ENCODE data around the gene PHF21A.

Gene PHF21A

DNA sequence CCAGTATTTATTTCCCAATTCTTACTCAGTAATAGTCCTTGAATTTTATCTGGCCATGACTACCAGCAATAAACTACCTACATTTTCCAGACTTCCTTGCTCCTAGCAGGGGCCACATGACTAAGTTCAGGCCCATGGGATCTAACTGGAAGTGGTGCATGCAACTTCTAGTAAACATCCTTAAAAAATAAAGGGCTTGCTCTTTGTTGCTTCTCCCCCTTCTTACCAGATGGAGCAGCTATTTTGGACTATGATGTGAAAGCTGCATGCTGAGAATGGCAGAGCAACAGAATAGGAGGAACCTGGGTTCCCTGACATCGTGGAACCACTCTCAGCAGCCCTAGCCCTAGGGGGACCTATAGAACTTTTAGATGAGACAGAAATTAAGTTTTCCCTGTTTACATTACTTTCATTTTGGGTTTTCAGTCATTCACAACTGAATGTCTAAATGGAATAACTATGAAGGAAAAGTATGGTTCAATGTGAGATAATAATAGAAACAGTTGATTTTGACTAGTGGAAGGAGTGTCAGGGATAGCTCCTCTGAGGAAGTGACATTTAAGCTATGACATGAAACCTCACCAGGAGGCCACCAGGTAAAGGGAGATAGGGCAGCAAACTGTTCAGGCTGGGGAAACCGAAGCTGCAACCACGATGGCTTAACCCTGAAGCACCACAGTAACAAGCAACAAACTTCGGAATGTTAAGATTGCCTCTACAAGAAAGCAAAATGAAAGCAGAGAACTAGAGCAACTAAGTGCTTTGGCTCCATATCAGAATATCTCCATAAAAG, 48.9 kb downstream of the PHF21A start:
- peaks cover 0 to 5% of the 10 kb centered on the region in 2 donors for H3K4me1 ChIP-seq (ENCODE audit: control insufficient read depth in 1 of 2, insufficient read depth in 2 of 2, low read length in 2 of 2)
- no peaks in the 10 kb centered on the region for H3K27me3 ChIP-seq (ENCODE audit: low read depth, low read length)
- H3K9me3 ChIP-seq (ENCODE audit: control insufficient read depth in 1 of 2, low read length in 2 of 2): no peaks in the 10 kb centered on the region
- peaks cover 6 to 20% of the 10 kb centered on the region in 2 donors for H3K36me3 ChIP-seq (ENCODE audit: control insufficient read depth in 1 of 2, insufficient read depth in 2 of 2, low read length in 2 of 2)
- no peak overlapping the region for H3K27ac ChIP-seq (ENCODE audit: low read length)
- H3K4me3 ChIP-seq (ENCODE audit: low read depth in 1 of 2, low read length in 2 of 2): no peak overlapping the region

DNA sequence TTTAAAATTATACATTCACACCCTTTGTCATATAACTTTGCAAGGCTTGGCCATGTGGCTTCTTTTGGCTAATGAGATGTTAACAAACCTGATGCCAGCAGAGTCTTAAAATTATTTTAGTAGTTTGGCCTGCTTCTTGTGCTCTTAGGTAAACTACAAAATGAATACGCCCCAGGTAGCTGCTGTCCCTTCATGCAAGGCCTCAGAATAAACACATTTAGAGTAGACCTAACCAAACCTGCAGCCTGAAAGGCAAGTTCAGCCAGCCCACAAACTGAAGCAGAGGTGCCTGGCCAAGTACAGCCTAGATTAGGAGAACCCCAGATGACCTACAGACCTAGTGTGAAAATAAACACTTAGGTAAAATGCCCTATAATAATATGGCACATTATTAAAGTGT, 50.2 kb downstream of the PHF21A start:
- no peak overlapping the region for H3K4me3 ChIP-seq (ENCODE audit: low read depth in 1 of 2, low read length in 2 of 2)
- H3K4me1 ChIP-seq (ENCODE audit: control insufficient read depth in 1 of 2, insufficient read depth in 2 of 2, low read length in 2 of 2): peaks cover 0 to 5% of the 10 kb centered on the region in 2 donors
- H3K27ac ChIP-seq (ENCODE audit: low read length): no peak overlapping the region
- no peaks in the 10 kb centered on the region for H3K27me3 ChIP-seq (ENCODE audit: low read depth, low read length)
- H3K36me3 ChIP-seq (ENCODE audit: control insufficient read depth in 1 of 2, insufficient read depth in 2 of 2, low read length in 2 of 2): peaks cover 6 to 17% of the 10 kb centered on the region in 2 donors
- no peaks in the 10 kb centered on the region for H3K9me3 ChIP-seq (ENCODE audit: control insufficient read depth in 1 of 2, low read length in 2 of 2)

GRCh38 chr11:46069595-46069994, 51.7 kb downstream of the PHF21A start:
- no peak overlapping the region for H3K27ac ChIP-seq (ENCODE audit: low read length)
- H3K4me3 ChIP-seq (ENCODE audit: low read depth in 1 of 2, low read length in 2 of 2): no peak overlapping the region
- no peaks in the 10 kb centered on the region for H3K27me3 ChIP-seq (ENCODE audit: low read depth, low read length)
- H3K9me3 ChIP-seq (ENCODE audit: control insufficient read depth in 1 of 2, low read length in 2 of 2): no peaks in the 10 kb centered on the region
- peaks cover 3 to 13% of the 10 kb centered on the region in 2 donors for H3K36me3 ChIP-seq (ENCODE audit: control insufficient read depth in 1 of 2, insufficient read depth in 2 of 2, low read length in 2 of 2)
- peaks cover 0 to 5% of the 10 kb centered on the region in 2 donors for H3K4me1 ChIP-seq (ENCODE audit: control insufficient read depth in 1 of 2, insufficient read depth in 2 of 2, low read length in 2 of 2)

DNA sequence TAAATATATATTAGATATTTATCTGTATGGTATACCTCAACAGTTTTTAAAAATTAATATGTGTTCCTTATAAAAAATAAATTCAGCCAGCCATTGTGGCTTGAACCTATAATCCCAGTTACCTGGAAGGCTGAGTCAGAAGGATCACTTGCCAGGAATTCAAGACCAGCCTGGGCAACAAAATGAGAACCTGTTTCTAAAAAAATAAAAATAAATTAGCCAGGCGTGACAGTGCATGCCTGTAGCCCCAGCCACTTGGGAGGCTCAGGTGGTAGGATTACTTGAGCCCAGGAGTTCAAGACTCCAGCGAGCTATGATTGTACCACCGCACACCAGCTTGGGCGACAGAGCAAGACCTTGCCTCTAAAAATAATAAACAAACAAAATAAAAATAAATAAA, 54.9 kb downstream of the PHF21A start:
- Histone ChIP-seq H3K27me3 (ENCODE audit: low read depth, low read length) (no peaks in the 10 kb centered on the region), H3K4me1 (ENCODE audit: control insufficient read depth in 1 of 2, insufficient read depth in 2 of 2, low read length in 2 of 2) (no peaks in the 10 kb centered on the region), H3K4me3 (ENCODE audit: low read depth in 1 of 2, low read length in 2 of 2) (no peak overlapping the region), H3K36me3 (ENCODE audit: control insufficient read depth in 1 of 2, insufficient read depth in 2 of 2, low read length in 2 of 2) (peaks cover 3 to 13% of the 10 kb centered on the region in 2 donors), H3K27ac (ENCODE audit: low read length) (no peak overlapping the region), H3K9me3 (ENCODE audit: control insufficient read depth in 1 of 2, low read length in 2 of 2) (no peaks in the 10 kb centered on the region)

DNA sequence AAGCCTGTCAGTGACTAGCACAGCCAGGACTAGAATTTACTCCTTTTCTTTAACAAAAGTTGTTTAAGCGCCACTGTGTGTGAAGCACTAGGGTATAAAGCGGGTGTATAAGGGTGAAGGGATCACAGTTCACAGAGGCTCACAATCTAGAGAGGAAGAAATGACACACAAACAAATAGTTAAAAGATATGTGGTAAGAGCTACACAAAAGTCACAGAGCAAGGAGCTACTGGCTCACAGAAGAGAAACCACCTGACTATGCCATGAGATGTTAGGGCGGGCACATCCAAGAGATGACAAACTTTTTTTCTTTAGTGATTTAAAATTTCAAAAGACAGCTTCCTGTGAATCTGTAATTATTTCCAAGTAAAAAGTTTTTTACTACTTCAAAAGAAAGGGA, 55.6 kb downstream of the PHF21A start:
- no peaks in the 10 kb centered on the region for H3K27me3 ChIP-seq (ENCODE audit: low read depth, low read length)
- no peak overlapping the region for H3K27ac ChIP-seq (ENCODE audit: low read length)
- no peaks in the 10 kb centered on the region for H3K9me3 ChIP-seq (ENCODE audit: control insufficient read depth in 1 of 2, low read length in 2 of 2)
- H3K4me3 ChIP-seq (ENCODE audit: low read depth in 1 of 2, low read length in 2 of 2): no peak overlapping the region
- H3K36me3 ChIP-seq (ENCODE audit: control insufficient read depth in 1 of 2, insufficient read depth in 2 of 2, low read length in 2 of 2): peaks cover 3 to 13% of the 10 kb centered on the region in 2 donors
- H3K4me1 ChIP-seq (ENCODE audit: control insufficient read depth in 1 of 2, insufficient read depth in 2 of 2, low read length in 2 of 2): no peaks in the 10 kb centered on the region

GRCh38 chr11:46064221-46064620, 57.0 kb downstream of the PHF21A start:
- no peak overlapping the region for H3K27ac ChIP-seq (ENCODE audit: low read length)
- no peaks in the 10 kb centered on the region for H3K9me3 ChIP-seq (ENCODE audit: control insufficient read depth in 1 of 2, low read length in 2 of 2)
- H3K4me1 ChIP-seq (ENCODE audit: control insufficient read depth in 1 of 2, insufficient read depth in 2 of 2, low read length in 2 of 2): no peaks in the 10 kb centered on the region
- peaks cover 3 to 10% of the 10 kb centered on the region in 2 donors for H3K36me3 ChIP-seq (ENCODE audit: control insufficient read depth in 1 of 2, insufficient read depth in 2 of 2, low read length in 2 of 2)
- H3K4me3 ChIP-seq (ENCODE audit: low read depth in 1 of 2, low read length in 2 of 2): no peak overlapping the region
- H3K27me3 ChIP-seq (ENCODE audit: low read depth, low read length): no peaks in the 10 kb centered on the region

- peaks cover 0 to 10% of the 10 kb centered on the region in 2 donors for H3K36me3 ChIP-seq (ENCODE audit: control insufficient read depth in 1 of 2, insufficient read depth in 2 of 2, low read length in 2 of 2)
Measured at GRCh38 chr11:46063138-46063537, 58.1 kb downstream of the PHF21A start.

GRCh38 chr11:46060013-46060412, 61.2 kb downstream of the PHF21A start:
- Histone ChIP-seq H3K36me3 (ENCODE audit: control insufficient read depth in 1 of 2, insufficient read depth in 2 of 2, low read length in 2 of 2) (no peaks in the 10 kb centered on the region), H3K4me3 (ENCODE audit: low read depth in 1 of 2, low read length in 2 of 2) (no peak overlapping the region), H3K27me3 (ENCODE audit: low read depth, low read length) (no peaks in the 10 kb centered on the region)

More at GRCh38 chr11:46063138-46063537, 58.1 kb downstream of the PHF21A start:
- Histone ChIP-seq H3K27ac (ENCODE audit: low read length) (no peak overlapping the region), H3K9me3 (ENCODE audit: control insufficient read depth in 1 of 2, low read length in 2 of 2) (no peaks in the 10 kb centered on the region), H3K27me3 (ENCODE audit: low read depth, low read length) (no peaks in the 10 kb centered on the region), H3K4me3 (ENCODE audit: low read depth in 1 of 2, low read length in 2 of 2) (no peak overlapping the region), H3K4me1 (ENCODE audit: control insufficient read depth in 1 of 2, insufficient read depth in 2 of 2, low read length in 2 of 2) (no peaks in the 10 kb centered on the region)

DNA sequence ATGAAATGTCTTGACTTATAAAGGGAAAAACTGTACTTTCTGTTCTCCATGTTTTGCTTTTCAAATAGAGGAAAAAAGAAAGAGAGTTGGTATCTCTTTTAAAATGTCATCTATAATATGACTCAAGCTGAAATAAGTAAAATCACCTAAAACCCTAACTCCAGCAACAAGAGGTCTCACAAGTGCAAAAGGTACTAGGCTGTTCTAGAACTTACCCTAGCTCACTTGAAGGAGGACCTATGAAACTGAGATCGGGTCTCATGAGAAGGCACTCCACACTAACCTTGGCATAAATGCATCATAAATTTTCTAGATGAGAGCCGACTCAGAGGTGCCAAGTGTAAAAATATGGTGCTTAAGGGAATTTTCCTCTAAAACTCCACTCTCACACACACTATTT, 63.8 kb downstream of the PHF21A start:
- H3K36me3 ChIP-seq (ENCODE audit: control insufficient read depth in 1 of 2, insufficient read depth in 2 of 2, low read length in 2 of 2): no peaks in the 10 kb centered on the region
- H3K27ac ChIP-seq (ENCODE audit: low read length): no peak overlapping the region
- H3K27me3 ChIP-seq (ENCODE audit: low read depth, low read length): no peaks in the 10 kb centered on the region
- H3K4me1 ChIP-seq (ENCODE audit: control insufficient read depth in 1 of 2, insufficient read depth in 2 of 2, low read length in 2 of 2): peaks cover 0 to 5% of the 10 kb centered on the region in 2 donors
- no peak overlapping the region for H3K4me3 ChIP-seq (ENCODE audit: low read depth in 1 of 2, low read length in 2 of 2)
- no peaks in the 10 kb centered on the region for H3K9me3 ChIP-seq (ENCODE audit: control insufficient read depth in 1 of 2, low read length in 2 of 2)

More at GRCh38 chr11:46060013-46060412, 61.2 kb downstream of the PHF21A start:
- H3K4me1 ChIP-seq (ENCODE audit: control insufficient read depth in 1 of 2, insufficient read depth in 2 of 2, low read length in 2 of 2): peaks cover 0 to 5% of the 10 kb centered on the region in 2 donors
- H3K9me3 ChIP-seq (ENCODE audit: control insufficient read depth in 1 of 2, low read length in 2 of 2): no peaks in the 10 kb centered on the region
- no peak overlapping the region for H3K27ac ChIP-seq (ENCODE audit: low read length)

- Histone ChIP-seq H3K4me3 (ENCODE audit: low read depth in 1 of 2, low read length in 2 of 2) (no peak overlapping the region), H3K9me3 (ENCODE audit: control insufficient read depth in 1 of 2, low read length in 2 of 2) (no peaks in the 10 kb centered on the region), H3K4me1 (ENCODE audit: control insufficient read depth in 1 of 2, insufficient read depth in 2 of 2, low read length in 2 of 2) (peaks cover 0 to 13% of the 10 kb centered on the region in 2 donors), H3K36me3 (ENCODE audit: control insufficient read depth in 1 of 2, insufficient read depth in 2 of 2, low read length in 2 of 2) (no peaks in the 10 kb centered on the region), H3K27me3 (ENCODE audit: low read depth, low read length) (no peaks in the 10 kb centered on the region), H3K27ac (ENCODE audit: low read length) (no peak overlapping the region)
Measured at GRCh38 chr11:46055371-46055770, 65.9 kb downstream of the PHF21A start.

DNA sequence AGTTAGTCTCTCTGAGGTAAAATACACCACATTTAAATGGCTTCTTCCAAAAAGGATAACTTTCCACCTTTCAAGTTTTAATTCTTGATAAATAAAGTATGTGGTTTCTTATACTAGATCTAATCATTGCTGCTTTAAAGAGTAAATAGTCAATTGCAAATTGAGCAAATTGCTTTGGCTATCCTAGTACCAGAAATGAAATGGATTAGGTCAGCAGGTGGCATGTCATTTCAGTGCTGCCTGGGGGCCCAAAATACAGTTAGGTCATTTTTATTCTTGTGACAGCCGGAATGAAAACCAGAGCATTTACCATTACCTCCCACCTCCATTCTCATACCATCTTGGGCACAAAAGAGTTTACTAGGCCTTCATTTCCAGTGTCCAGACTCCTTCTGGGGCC, 70.2 kb downstream of the PHF21A start:
- H3K27ac ChIP-seq (ENCODE audit: low read length): no peak overlapping the region

GRCh38 chr11:46050662-46051061, 70.6 kb downstream of the PHF21A start:
- peaks cover 7 to 27% of the 10 kb centered on the region in 2 donors for H3K4me1 ChIP-seq (ENCODE audit: control insufficient read depth in 1 of 2, insufficient read depth in 2 of 2, low read length in 2 of 2)
- no peak overlapping the region for H3K4me3 ChIP-seq (ENCODE audit: low read depth in 1 of 2, low read length in 2 of 2)
- H3K9me3 ChIP-seq (ENCODE audit: control insufficient read depth in 1 of 2, low read length in 2 of 2): no peaks in the 10 kb centered on the region
- H3K36me3 ChIP-seq (ENCODE audit: control insufficient read depth in 1 of 2, insufficient read depth in 2 of 2, low read length in 2 of 2): no peaks in the 10 kb centered on the region
- H3K27ac ChIP-seq (ENCODE audit: low read length): peak overlapping the region; percentile 12
- H3K27me3 ChIP-seq (ENCODE audit: low read depth, low read length): no peaks in the 10 kb centered on the region

More for the DNA sequence above, 70.2 kb downstream of the PHF21A start:
- H3K36me3 ChIP-seq (ENCODE audit: control insufficient read depth in 1 of 2, insufficient read depth in 2 of 2, low read length in 2 of 2): no peaks in the 10 kb centered on the region
- no peaks in the 10 kb centered on the region for H3K27me3 ChIP-seq (ENCODE audit: low read depth, low read length)
- H3K9me3 ChIP-seq (ENCODE audit: control insufficient read depth in 1 of 2, low read length in 2 of 2): no peaks in the 10 kb centered on the region
- peaks cover 7 to 27% of the 10 kb centered on the region in 2 donors for H3K4me1 ChIP-seq (ENCODE audit: control insufficient read depth in 1 of 2, insufficient read depth in 2 of 2, low read length in 2 of 2)
- H3K4me3 ChIP-seq (ENCODE audit: low read depth in 1 of 2, low read length in 2 of 2): no peak overlapping the region
